H1 (cell line): ENCODE results near the gene TMEM238. TPM values are rescaled to one million over a fixed set of nuclear protein-coding genes. Genes with fewer than 3 reads are reported as not detected.
A peak's percentile ranks its signal among the peaks of the same experiment; 100 is the strongest.

Experiments used
- BACH1 ChIP-seq: IDR thresholded peaks from 2 replicates; pipeline ENCODE4 v1.6.1; 2012; ENCODE audit warnings: low read length, improper control_type of control experiment
- CBX5 ChIP-seq: fragments of 300-800, 300-1000 bp; sonication (generic); IDR thresholded peaks from 2 replicates; pipeline ENCODE4 v1.7.1; 2016; ENCODE audit warnings: antibody characterized with exemption, low read length, low read depth
- CHD1 ChIP-seq: IDR thresholded peaks from 2 replicates; pipeline ENCODE4 v1.6.1; 2012; ENCODE audit warnings: low read depth, low read length, improper control_type of control experiment
- SAP30 ChIP-seq: fragments of 300-600 bp; sonication (generic); IDR thresholded peaks from 2 replicates; pipeline ENCODE4 v1.7.1; 2012; ENCODE audit warnings: low read length, moderate library complexity, mild to moderate bottlenecking, inconsistent platforms; ENCODE audit not compliant: insufficient read depth, insufficient replicate concordance
- polyA plus RNA-seq, 7 experiments: library from polyadenylated mRNA; depleted of rRNA in 3 of 7; stranded (reverse) in 5 of 7; unstranded in 2 of 7; fragments of >200 nt in 5 of 7; fragments of 200-250 nt in 2 of 7; gene quantifications; 1 replicate in 5 of 7; 2 replicates in 1 of 7; 4 replicates in 1 of 7; pipeline versions ENCODE4 v1.2.1 to v1.2.3, GENCODE V29; 2011 to 2013; ENCODE audit warnings: missing spikeins in 2 of 7, mixed read lengths in 2 of 7
- total RNA-seq: library from RNA; stranded (reverse); fragmentation: NEBNext Ultra II Directional; extraction: Animal tissue kit (Norgen Biotek cat#: 25700); gene quantifications from 2 replicates; pipeline ENCODE4 v1.2.1, GENCODE V29; 2021

TMEM238 gene
- total and polyA plus RNA-seq, 2 of the 8 experiments (the other 6 are each of a cell fraction or from before 2014, with no cell fraction given): 0.53 to 3.8 TPM

- TF ChIP-seq SAP30: peak; percentile 2
- no peak for TF ChIP-seq CBX5
- TF ChIP-seq CHD1: no peak
- TF ChIP-seq BACH1: no peak
Observed at GRCh38 chr19:55384131-55384919, at the start of gene TMEM238 (continued).
